Loucy (cell line): ENCODE data around the gene TRIO.

Experiments
- H2AFZ ChIP-seq: fragments of 200-600 bp; sonication (generic); 2 replicates; pipeline ENCODE4 v1.6.0; 2016; ENCODE audit warnings: antibody characterized with exemption, mild to moderate bottlenecking, low read length, moderate library complexity
- H3F3A ChIP-seq: fragments of 200-600 bp; 2 replicates; pipeline ENCODE4 v1.6.0; 2016; ENCODE audit warnings: antibody characterized with exemption, low read depth, mild to moderate bottlenecking
- H3K27me3 ChIP-seq: fragments of 200-600 bp; sonication (generic); 2 replicates; pipeline ENCODE4 v1.6.1; 2014; ENCODE audit warnings: low read length, mild to moderate bottlenecking; ENCODE audit not compliant: insufficient read depth, poor library complexity, severe bottlenecking
- H3K36me3 ChIP-seq: fragments of 200-600 bp; sonication (generic); 2 replicates; pipeline ENCODE4 v1.6.1; 2016; ENCODE audit warnings: low read length; ENCODE audit not compliant: insufficient read depth
- H3K4me1 ChIP-seq: fragments of 200-600 bp; sonication (generic); 2 replicates; pipeline ENCODE4 v1.5.1; 2014; ENCODE audit warnings: low read length, mild to moderate bottlenecking; ENCODE audit not compliant: insufficient read depth, poor library complexity, severe bottlenecking
- H3K4me2 ChIP-seq: fragments of 200-600 bp; sonication (generic); 2 replicates; pipeline ENCODE4 v1.6.0; 2014; ENCODE audit warnings: antibody characterized with exemption, low read length, low read depth, mild to moderate bottlenecking; ENCODE audit not compliant: poor library complexity, severe bottlenecking
- H3K4me3 ChIP-seq: fragments of 200-600 bp; sonication (generic); 2 replicates; pipeline ENCODE4 v1.5.1; 2014; ENCODE audit warnings: low read length, mild to moderate bottlenecking, mixed read lengths; ENCODE audit not compliant: poor library complexity, severe bottlenecking
- H3K79me2 ChIP-seq: fragments of 200-600 bp; sonication (generic); 2 replicates; pipeline ENCODE4 v1.6.1; 2014; ENCODE audit warnings: low read length; ENCODE audit not compliant: insufficient read depth
- H3K9ac ChIP-seq: fragments of 200-600 bp; sonication (generic); 2 replicates; pipeline ENCODE4 v1.6.0; 2014; ENCODE audit warnings: mild to moderate bottlenecking, low read depth, low read length, moderate library complexity; ENCODE audit not compliant: poor library complexity, severe bottlenecking
- H3K9me2 ChIP-seq: fragments of 200-600 bp; sonication (generic); replicated peaks from 2 replicates; pipeline ENCODE4 v1.6.1; 2016; ENCODE audit warnings: low read depth, low read length, mixed read lengths
- H3K9me3 ChIP-seq: fragments of 200-600 bp; sonication (generic); 2 replicates; pipeline ENCODE4 v1.6.1; 2014; ENCODE audit warnings: mild to moderate bottlenecking, antibody characterized with exemption, low read length, low read depth; ENCODE audit not compliant: insufficient read depth
- H4K20me1 ChIP-seq: fragments of 200-600 bp; sonication (generic); 2 replicates; pipeline ENCODE4 v1.6.0; 2014; ENCODE audit warnings: antibody characterized with exemption, low read length, mild to moderate bottlenecking; ENCODE audit not compliant: insufficient read depth, poor library complexity, severe bottlenecking
- CTCF ChIP-seq: fragments of 200-600 bp; sonication (generic); conservative IDR thresholded peaks from 2 replicates; pipeline ENCODE4 v1.5.1; 2014; ENCODE audit warnings: mild to moderate bottlenecking, antibody characterized with exemption, low read length
- EZH2phosphoT487 ChIP-seq: fragments of 200-600 bp; IDR thresholded peaks from 2 replicates; pipeline ENCODE4 v1.6.1; 2018; ENCODE audit warnings: antibody characterized with exemption, mild to moderate bottlenecking, moderate library complexity, borderline replicate concordance

TRIO gene

GRCh38 chr5:14234204-14234603 lies 91.1 kb downstream of the TRIO start:
- Histone ChIP-seq H2AFZ (no peak overlapping the region), H3K27me3 (no peaks in the 10 kb centered on the region), H3K9ac (no peak overlapping the region), H4K20me1 (peaks cover 19% of the 10 kb centered on the region), H3K9me3 (no peaks in the 10 kb centered on the region), H3K4me3 (no peak overlapping the region), H3F3A (no peaks in the 10 kb centered on the region), H3K4me2 (no peak overlapping the region), H3K36me3 (no peaks in the 10 kb centered on the region), H3K9me2 (no peaks in the 10 kb centered on the region), H3K4me1 (peaks cover 24% of the 10 kb centered on the region), H3K79me2 (peaks cover 95% of the 10 kb centered on the region)
- TF ChIP-seq CTCF (no peak), EZH2phosphoT487 (no peak)

GRCh38 chr5:14235872-14236271 lies 92.7 kb downstream of the TRIO start:
- H2AFZ ChIP-seq = no peak overlapping the region
- H3K27me3 ChIP-seq = no peaks in the 10 kb centered on the region
- H3K9me3 ChIP-seq = no peaks in the 10 kb centered on the region
- TF ChIP-seq CTCF = no peak
- TF ChIP-seq EZH2phosphoT487 = no peak
- H3K79me2 ChIP-seq = peaks cover 95% of the 10 kb centered on the region
- H3K4me2 ChIP-seq = no peak overlapping the region
- no peaks in the 10 kb centered on the region for H3F3A ChIP-seq
- no peaks in the 10 kb centered on the region for H3K9me2 ChIP-seq
- no peak overlapping the region for H3K4me3 ChIP-seq
- peaks cover 32% of the 10 kb centered on the region for H4K20me1 ChIP-seq
- no peaks in the 10 kb centered on the region for H3K36me3 ChIP-seq
- peaks cover 24% of the 10 kb centered on the region for H3K4me1 ChIP-seq
- H3K9ac ChIP-seq = no peak overlapping the region

DNA sequence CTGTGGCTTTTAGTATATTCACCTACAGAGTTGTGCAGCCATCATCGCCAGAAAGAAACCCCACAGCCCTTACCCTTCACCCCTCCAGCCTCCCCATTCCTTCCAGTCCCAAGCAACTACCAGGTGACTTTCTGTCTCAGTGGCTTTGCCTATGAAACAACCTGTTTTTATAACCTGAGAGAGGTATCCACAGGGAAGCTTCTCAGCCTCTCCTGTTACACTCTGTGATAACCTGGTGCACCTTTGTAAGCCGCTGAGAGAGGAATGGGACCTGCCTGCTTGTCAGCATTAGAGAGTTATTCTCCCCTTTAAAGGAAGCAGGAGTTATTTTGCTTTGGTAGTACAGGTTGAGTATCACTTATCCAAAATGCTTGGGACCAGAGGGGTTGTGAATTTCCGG lies 93.6 kb downstream of the TRIO start:
- TF ChIP-seq CTCF (no peak), EZH2phosphoT487 (no peak)

More for the DNA sequence above, 93.6 kb downstream of the TRIO start:
- Histone ChIP-seq H2AFZ (no peak overlapping the region), H4K20me1 (peaks cover 36% of the 10 kb centered on the region), H3K9me2 (no peaks in the 10 kb centered on the region), H3K36me3 (no peaks in the 10 kb centered on the region), H3K9me3 (no peaks in the 10 kb centered on the region), H3F3A (no peaks in the 10 kb centered on the region), H3K4me1 (peaks cover 16% of the 10 kb centered on the region), H3K4me3 (no peak overlapping the region), H3K9ac (no peak overlapping the region), H3K27me3 (no peaks in the 10 kb centered on the region), H3K79me2 (peaks cover 93% of the 10 kb centered on the region), H3K4me2 (no peak overlapping the region)
